Measurements from ENCODE around the gene IPO8. TPM values are rescaled to one million over a fixed set of nuclear protein-coding genes. Genes with fewer than 3 reads are reported as not detected.
A peak's percentile ranks its signal among the peaks of the same experiment; 100 is the strongest.

The IPO8 gene
- total and polyA plus RNA-seq, 12 donors = 7.3 to 30.7 (median 23.8) TPM

DNA sequence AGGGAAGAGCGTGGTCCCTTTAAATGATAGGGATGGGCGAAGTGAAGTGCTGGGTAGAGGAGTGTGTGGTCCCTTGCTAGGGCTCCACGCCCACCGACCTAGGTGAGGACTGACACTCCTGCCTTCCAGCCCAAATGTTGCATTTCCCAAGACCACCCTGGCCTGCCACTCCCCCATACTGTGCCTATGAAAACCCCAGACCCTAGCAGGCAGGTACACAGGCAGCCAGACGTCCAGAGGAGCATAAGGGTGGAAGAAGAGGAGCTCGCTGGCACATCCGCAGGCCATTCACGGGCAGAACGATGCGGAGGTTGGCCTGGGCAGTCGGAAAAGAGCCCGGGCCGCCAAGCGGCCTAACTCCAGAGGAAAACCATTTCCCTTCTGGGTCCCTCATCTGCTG, 817 bp upstream of the IPO8 start:
- DNase-seq (no peak), ATAC-seq (peak in 2 of 8 donors; percentile 13)
- Histone ChIP-seq H3K27me3 (no peaks in the 10 kb centered on the region), H3K4me1 (peaks cover 7 to 41% (median 27%) of the 10 kb centered on the region in 9 donors), H3K9me3 (no peaks in the 10 kb centered on the region), H3K36me3 (no peaks in the 10 kb centered on the region), H3K4me3 (peak overlapping the region in 9 of 10 donors; percentile 88 to 100 (median 98)), H3K27ac (peak overlapping the region in 3 of 10 donors; percentile 91 to 92 (median 91))
- intact Hi-C loops (cut with DNase I) = loop anchor here in 5 of 10 donors (5.0 to 10.0 kb wide), 5 partner anchors 56 to 111 kb away; partner anchors contain the start of gene CAPRIN2 (in 3 of the 5)
- TF ChIP-seq, protein P1, sequence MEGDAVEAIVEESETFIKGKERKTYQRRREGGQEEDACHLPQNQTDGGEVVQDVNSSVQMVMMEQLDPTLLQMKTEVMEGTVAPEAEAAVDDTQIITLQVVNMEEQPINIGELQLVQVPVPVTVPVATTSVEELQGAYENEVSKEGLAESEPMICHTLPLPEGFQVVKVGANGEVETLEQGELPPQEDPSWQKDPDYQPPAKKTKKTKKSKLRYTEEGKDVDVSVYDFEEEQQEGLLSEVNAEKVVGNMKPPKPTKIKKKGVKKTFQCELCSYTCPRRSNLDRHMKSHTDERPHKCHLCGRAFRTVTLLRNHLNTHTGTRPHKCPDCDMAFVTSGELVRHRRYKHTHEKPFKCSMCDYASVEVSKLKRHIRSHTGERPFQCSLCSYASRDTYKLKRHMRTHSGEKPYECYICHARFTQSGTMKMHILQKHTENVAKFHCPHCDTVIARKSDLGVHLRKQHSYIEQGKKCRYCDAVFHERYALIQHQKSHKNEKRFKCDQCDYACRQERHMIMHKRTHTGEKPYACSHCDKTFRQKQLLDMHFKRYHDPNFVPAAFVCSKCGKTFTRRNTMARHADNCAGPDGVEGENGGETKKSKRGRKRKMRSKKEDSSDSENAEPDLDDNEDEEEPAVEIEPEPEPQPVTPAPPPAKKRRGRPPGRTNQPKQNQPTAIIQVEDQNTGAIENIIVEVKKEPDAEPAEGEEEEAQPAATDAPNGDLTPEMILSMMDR (IDR thresholded peaks at IDR 0.05) = no peak
- 90 to 91% methylated on average over 14 of the region's 14 CpGs for WGBS, 2 donors

DNA sequence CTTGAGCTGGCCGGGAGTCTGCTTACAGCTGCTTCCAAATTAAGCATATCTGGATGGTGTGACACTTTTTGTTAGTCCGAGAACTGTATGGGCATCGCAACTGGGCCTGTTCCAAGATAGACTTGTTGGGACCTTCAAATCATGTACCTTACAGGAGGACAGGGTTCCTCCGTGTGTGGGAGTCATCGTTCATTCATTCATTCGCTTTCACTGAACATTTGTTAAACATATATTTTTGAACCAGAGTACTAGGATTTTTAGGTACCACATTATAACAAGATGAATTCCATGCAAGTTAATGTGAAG, 387 bp upstream of the IPO8 start:
- intact Hi-C loops (cut with DNase I) = loop anchor here in 5 of 10 donors (5.0 to 10.0 kb wide), 5 partner anchors 56 to 111 kb away; partner anchors contain the start of gene CAPRIN2 (in 3 of the 5)

DNA sequence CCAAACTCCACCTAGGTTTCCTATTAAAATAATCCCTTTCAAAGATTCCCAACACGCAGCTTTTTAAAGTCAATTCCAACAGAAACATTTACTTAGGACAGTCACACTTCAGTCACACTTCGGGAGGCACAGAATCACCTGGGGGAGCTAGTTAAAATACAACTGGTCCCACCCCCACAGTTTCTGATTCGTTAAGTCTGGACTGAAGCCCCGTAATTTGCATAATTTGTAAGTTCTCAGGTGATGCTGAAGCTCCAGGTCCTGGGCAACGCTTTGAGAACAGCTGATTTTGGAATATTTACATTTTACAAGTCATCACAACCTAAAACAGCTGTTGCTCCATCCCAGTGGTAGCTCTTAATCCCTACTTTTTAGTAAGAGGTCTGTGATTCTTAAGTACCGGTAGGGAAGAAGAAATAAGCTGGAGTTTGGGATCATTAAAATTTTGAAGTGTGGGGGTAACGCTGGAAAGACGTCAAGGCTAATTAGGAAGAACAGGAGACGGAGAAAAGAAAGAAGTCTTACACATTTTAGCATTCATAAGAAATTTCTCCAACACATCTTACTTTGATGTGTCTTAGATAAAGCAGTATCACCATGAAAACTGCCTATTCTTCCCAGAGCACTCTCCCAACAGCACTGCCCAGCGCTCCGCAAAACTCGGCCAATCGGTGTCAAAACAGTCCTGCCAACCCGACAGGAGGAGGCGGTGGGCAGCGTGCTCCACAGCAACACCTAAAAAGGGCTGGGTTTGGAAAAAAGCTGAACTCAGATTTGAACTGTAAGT, 1.1 kb downstream of the IPO8 start:
- intact Hi-C loops (cut with DNase I) = loop anchor here in 7 of 10 donors (2.0 to 10.0 kb wide), 6 partner anchors 58 to 113 kb away; partner anchors contain the start of gene CAPRIN2 (in 6 of the 7)
- peaks cover 7 to 53% (median 36%) of the 10 kb centered on the region in 9 donors for H3K4me1 ChIP-seq
- DNase-seq = peak in 1 of 2 donors; percentile 27
- H3K9me3 ChIP-seq = no peaks in the 10 kb centered on the region
- no peaks in the 10 kb centered on the region for H3K27me3 ChIP-seq
- 14% methylated on average over 16 of the region's 16 CpGs for WGBS, 2 donors
- H3K27ac ChIP-seq = peak overlapping the region in 9 of 10 donors; percentile 56 to 92 (median 78)
- H3K36me3 ChIP-seq = peaks cover 0 to 5% (median 0%) of the 10 kb centered on the region in 9 donors
- peak overlapping the region; percentile 88 to 100 (median 95) for H3K4me3 ChIP-seq
- TF ChIP-seq, protein P1 (IDR thresholded peaks at IDR 0.05) = no peak
- ATAC-seq = peak; percentile 26 to 61 (median 45)

More for the DNA sequence above, 387 bp upstream of the IPO8 start:
- ATAC-seq = no peak
- no peak for DNase-seq
- peak overlapping the region in 9 of 10 donors; percentile 56 to 92 (median 78) for H3K27ac ChIP-seq
- TF ChIP-seq, protein P1 (IDR thresholded peaks at IDR 0.05) = no peak
- H3K27me3 ChIP-seq = no peaks in the 10 kb centered on the region
- 8 to 11% methylated on average over 6 of the region's 6 CpGs for WGBS, 2 donors
- no peaks in the 10 kb centered on the region for H3K9me3 ChIP-seq
- H3K36me3 ChIP-seq = no peaks in the 10 kb centered on the region
- peak overlapping the region; percentile 88 to 100 (median 95) for H3K4me3 ChIP-seq
- H3K4me1 ChIP-seq = peaks cover 7 to 45% (median 31%) of the 10 kb centered on the region in 9 donors

DNA sequence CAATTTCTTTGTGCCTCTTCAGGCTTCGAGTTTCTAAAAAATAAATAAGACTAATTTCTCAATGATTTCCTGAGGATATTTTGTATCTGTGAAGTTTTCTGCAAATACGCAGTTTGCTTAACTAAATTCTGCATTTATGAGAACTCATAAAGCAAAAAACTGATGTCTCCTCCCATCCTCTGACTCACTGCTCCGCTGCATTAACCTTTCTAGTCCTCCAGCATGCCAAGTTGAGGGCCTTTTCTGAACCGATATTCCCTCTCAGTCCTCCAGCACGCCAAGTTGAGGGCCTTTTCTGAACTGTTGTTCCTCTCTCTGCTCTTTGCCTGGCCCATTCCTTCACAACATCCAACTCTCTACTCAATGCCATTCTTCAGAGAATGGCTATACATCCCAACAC, 3.2 kb downstream of the IPO8 start:
- no peaks in the 10 kb centered on the region for H3K9me3 ChIP-seq
- DNase-seq (no peak), ATAC-seq (no peak)
- H3K4me3 ChIP-seq = no peak overlapping the region
- intact Hi-C loops (cut with DNase I) = loop anchor here in 4 of 10 donors (5.0 to 10.0 kb wide), 4 partner anchors 60 to 112 kb away; partner anchors contain the start of gene CAPRIN2 (in 2 of the 4)
- no peaks in the 10 kb centered on the region for H3K27me3 ChIP-seq
- TF ChIP-seq, protein P1 (IDR thresholded peaks at IDR 0.05) = no peak
- peaks cover 7 to 54% (median 36%) of the 10 kb centered on the region in 9 donors for H3K4me1 ChIP-seq
- H3K36me3 ChIP-seq = peaks cover 0 to 7% (median 0%) of the 10 kb centered on the region in 9 donors
- no peak overlapping the region for H3K27ac ChIP-seq
- WGBS, 2 donors = 73 to 81% methylated on average over 5 of the region's 5 CpGs

Measured in heart right ventricle (tissue), 16 donors.